Erythroblast (primary cell): Measurements from ENCODE around the gene PDGFB.

ENCODE experiments used
- GATA1 ChIP-seq: IDR thresholded peaks from 2 replicates; pipeline ENCODE4 v1.6.1; 2011; ENCODE audit warnings: low read depth, mild to moderate bottlenecking, control low read depth, low read length, moderate library complexity
- POLR2A ChIP-seq: IDR thresholded peaks from 2 replicates; pipeline ENCODE4 v1.6.1; 2011; ENCODE audit warnings: mild to moderate bottlenecking, low read length

GRCh38 chr22:39188809-39189208, 56.0 kb downstream of the PDGFB start:
- TF ChIP-seq POLR2A = no peak
- no peak for TF ChIP-seq GATA1
